ENCODE measurements around the gene LRBA.

- TF ChIP-seq CTCF (conservative IDR thresholded peaks at IDR 0.05 in 1 of 2, IDR thresholded peaks at IDR 0.05 in 1 of 2; ENCODE audit: low read depth in 1 of 2, low read length in 2 of 2): no peak
- no peak for TF ChIP-seq EZH2 (IDR thresholded peaks at IDR 0.05; ENCODE audit: low read length, missing control alignments)
Observed at GRCh38 chr4:150781191-150781590, 233.9 kb downstream of the LRBA start.

All from fibroblast of lung (primary cell).